Choroid plexus epithelial cell (primary cell): ENCODE measurements around the gene KCNK2.

Experiments used
- DNase-seq: peaks from one replicate; pipeline ENCODE4 v3.0.0-alpha.2; 2010; ENCODE audit warnings: low read depth
- H3K4me3 ChIP-seq: 2 replicates; pipeline ENCODE4 v1.5.1; 2011; ENCODE audit warnings: low read depth, mild to moderate bottlenecking, control low read depth, low read length, moderate library complexity
- TF ChIP-seq, protein P1 (sequence below): conservative IDR thresholded peaks from 2 replicates; pipeline ENCODE4 v1.5.1; 2011; ENCODE audit warnings: low read depth, mild to moderate bottlenecking, control low read depth, inconsistent platforms, low read length, moderate library complexity

KCNK2 gene

DNA sequence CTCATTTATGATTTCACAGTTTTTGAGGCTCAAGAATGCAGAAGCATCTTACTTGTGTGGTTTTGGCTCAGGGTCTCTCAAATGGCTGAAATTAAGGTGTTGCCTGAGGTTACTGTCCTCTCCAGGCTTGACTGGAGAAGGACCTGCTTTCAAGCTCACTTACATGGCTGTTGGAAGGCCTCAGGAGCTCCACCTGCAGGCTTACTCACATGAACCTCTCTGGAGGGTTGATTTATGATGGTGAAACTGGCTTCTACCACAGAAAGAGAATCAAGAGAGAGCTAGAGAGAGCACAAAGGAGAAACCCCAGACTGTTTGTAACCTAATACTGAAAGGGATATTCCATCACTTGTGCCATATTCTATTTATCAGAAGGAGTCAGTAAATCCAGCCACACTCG is 6.2 kb upstream of the KCNK2 start:
- peak; percentile 89 for DNase-seq
- TF ChIP-seq, protein P1, sequence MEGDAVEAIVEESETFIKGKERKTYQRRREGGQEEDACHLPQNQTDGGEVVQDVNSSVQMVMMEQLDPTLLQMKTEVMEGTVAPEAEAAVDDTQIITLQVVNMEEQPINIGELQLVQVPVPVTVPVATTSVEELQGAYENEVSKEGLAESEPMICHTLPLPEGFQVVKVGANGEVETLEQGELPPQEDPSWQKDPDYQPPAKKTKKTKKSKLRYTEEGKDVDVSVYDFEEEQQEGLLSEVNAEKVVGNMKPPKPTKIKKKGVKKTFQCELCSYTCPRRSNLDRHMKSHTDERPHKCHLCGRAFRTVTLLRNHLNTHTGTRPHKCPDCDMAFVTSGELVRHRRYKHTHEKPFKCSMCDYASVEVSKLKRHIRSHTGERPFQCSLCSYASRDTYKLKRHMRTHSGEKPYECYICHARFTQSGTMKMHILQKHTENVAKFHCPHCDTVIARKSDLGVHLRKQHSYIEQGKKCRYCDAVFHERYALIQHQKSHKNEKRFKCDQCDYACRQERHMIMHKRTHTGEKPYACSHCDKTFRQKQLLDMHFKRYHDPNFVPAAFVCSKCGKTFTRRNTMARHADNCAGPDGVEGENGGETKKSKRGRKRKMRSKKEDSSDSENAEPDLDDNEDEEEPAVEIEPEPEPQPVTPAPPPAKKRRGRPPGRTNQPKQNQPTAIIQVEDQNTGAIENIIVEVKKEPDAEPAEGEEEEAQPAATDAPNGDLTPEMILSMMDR = peak; percentile 89
- no peak overlapping the region for H3K4me3 ChIP-seq

DNA sequence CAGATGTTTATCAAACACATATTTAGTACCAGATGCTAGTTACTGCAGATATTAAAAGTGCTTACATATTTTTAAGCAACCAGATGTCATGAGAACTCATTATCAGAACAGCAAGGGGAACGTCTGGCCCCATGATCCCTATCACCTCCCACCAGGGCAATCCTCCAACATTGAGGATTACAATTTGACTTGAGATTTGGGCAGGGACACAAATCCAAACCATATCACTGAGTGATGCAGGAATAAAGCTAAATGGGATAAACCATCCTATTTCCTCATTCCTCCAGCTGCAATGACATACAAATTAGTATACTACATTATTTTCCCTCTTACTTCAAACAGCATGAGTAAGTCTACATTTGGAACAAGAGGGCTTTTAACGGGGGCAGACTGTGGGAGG is 3.1 kb upstream of the KCNK2 start:
- no peak overlapping the region for H3K4me3 ChIP-seq
- DNase-seq = no peak
- TF ChIP-seq, protein P1 = no peak

DNA sequence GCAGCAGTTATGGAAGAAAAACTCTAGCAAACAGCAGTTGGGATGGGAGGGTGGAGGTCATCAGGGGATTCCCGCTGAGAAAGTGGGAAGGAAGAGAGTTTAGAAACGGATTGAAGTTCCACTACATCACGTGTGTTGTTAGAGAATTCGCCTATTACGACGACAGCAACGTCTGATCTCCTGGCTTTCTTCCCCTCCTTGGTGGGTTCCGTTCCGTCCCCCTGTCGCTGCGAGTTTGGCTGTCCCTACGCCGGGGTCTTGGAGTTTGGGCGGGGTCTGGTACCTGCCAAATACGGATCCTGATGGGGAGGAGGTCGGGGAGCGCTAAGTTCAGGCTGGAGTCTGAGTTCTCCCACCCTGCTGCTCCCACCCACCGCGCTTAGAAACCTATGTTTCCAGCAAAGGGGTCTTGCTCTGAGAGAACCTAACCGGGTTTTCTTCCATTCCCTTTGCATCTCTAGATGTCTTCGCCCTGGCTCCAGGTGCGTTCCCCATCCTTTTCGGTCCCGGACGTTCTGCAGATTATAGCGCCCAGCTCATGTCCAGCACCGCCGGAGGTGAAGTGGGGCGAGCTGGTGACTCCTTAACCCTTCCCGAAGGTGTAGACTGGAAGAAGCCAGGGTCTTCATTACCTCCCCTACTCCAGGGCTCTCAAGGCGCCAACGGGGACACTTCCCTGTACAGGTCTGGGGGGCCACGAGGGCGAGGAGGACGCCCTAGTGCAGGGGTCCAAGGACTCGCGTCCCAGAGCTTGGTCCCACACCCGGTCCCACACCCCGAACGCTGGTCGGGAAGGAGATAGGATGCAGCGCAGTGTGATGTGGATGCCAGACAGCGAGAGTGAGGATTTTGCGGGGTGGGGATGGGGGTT is 641 bp upstream of the KCNK2 start:
- DNase-seq = peak; percentile 11
- H3K4me3 ChIP-seq = peak overlapping the region; percentile 66
- TF ChIP-seq, protein P1 = no peak

DNA sequence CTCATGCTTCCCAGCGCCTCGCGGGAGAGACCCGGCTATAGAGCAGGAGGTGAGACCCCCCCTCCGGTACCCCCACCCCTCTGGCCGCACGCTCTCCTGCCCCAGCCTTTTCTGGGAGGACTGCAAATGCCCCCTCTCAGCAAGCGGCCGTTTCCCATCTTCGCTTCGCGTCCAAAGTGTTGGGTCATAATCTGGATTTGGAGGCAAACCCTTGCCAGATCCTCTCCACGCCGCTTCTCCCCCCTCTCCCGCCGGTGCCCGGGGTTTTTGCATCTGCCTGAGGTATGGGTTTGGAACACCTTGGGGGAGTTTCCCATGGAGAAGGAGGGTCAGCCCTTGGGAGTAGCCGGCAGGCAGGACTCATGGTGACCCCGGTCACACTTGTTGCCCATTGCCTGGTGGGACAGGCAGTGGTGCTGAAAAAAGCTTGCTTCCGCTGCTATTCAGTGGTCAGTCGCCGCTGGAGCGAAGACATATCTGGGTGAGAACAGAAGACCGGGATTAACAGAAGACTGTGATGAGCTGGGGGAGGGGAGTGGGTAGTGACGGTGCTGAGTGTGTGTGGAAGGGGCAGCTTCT is 935 bp downstream of the KCNK2 start:
- DNase-seq = peak; percentile 27
- H3K4me3 ChIP-seq = peak overlapping the region; percentile 66
- TF ChIP-seq, protein P1 = no peak

DNA sequence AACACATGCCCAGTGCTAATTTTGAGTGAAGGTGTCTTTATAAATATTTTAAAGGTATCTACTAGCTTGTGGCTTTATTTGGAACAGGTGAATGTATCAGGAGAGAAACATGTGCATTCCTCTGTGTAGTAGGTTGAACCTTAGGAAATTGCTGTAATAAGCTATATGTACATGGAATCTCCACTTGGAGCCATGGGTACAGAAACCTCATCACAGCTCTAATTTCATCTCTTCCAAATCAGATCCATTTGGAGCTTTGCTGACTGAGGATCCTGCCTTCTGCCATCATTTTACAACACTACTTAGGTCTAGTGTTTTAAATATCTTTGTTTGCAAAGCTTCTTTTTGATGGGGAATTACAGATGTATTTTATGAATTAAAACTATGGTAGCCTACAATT is 2.1 kb downstream of the KCNK2 start:
- DNase-seq = no peak
- TF ChIP-seq, protein P1 = no peak
- no peak overlapping the region for H3K4me3 ChIP-seq

DNA sequence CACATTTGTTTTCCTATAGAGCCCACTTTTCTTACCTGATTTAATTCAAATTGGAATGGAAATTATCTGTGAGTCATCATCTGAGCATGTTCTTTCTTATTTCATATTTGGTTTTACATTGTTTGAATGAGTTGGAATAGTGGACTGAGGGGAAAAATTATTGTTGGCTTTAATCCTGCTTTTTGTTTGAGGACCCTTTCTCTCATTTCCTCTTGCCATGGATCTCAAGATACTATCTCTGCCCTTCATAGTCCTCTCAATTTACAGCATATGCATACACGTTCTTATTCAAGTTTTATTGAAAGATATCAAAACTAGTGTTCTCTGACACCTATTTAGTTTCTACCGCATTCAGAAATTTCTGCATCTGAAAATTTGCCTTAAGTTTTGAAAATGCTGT is 5.1 kb downstream of the KCNK2 start:
- no peak overlapping the region for H3K4me3 ChIP-seq
- TF ChIP-seq, protein P1 = no peak
- no peak for DNase-seq
